ENCODE data around the gene EGR2. TPM values are rescaled to one million over a fixed set of nuclear protein-coding genes. Genes with fewer than 3 reads are reported as not detected.

EGR2 gene
- total and polyA plus RNA-seq, 10 of the 15 experiments (the other 5 are each of a cell fraction or from before 2014, with no cell fraction given), result 8.3 to 56.5 (median 16.2) TPM

GRCh38 chr10:62856021-62856420, 39.9 kb upstream of the EGR2 start:
- intact Hi-C loops (cut with micrococcal nuclease; ENCODE audit: unreplicated experiment) (loop anchor here (10.0 kb wide), 1 partner anchor 299 kb away; no protein-coding TSS in a partner anchor), in situ Hi-C loops (cut with MboI) (no loop called here)
- Histone ChIP-seq H2AFZ (ENCODE audit: control insufficient read depth, low read depth, low read length) (no peak overlapping the region), H4K20me1 (ENCODE audit: control insufficient read depth, insufficient read depth) (no peaks in the 10 kb centered on the region), H3K27ac (ENCODE audit: control insufficient read depth, insufficient read depth) (no peak overlapping the region), H3K4me3 (no peak overlapping the region), H3K27me3 (replicated peaks in 1 of 2; ENCODE audit: control insufficient read depth in 2 of 2, insufficient read depth in 2 of 2, low read length in 1 of 2) (no peaks in the 10 kb centered on the region), H3K9ac (ENCODE audit: control insufficient read depth, insufficient read depth, low read length) (no peak overlapping the region), H3K4me2 (ENCODE audit: control insufficient read depth, insufficient read depth) (no peak overlapping the region), H3K36me3 (ENCODE audit: control insufficient read depth in 2 of 2, insufficient read depth in 2 of 2, low read length in 1 of 2) (no peaks in the 10 kb centered on the region), H3K79me2 (ENCODE audit: control insufficient read depth, insufficient read depth, low read length) (no peaks in the 10 kb centered on the region), H3K9me3 (replicated peaks; ENCODE audit: control insufficient read depth, insufficient read depth, low read length) (no peaks in the 10 kb centered on the region), H3K4me1 (ENCODE audit: control insufficient read depth, insufficient read depth, low read length) (peaks cover 40% of the 10 kb centered on the region)
- ChIA-PET POLR2A (no interaction called here), SMC1A (ENCODE audit: uncharacterized antibody, unreplicated experiment) (interaction anchor here (0.8 to 1.4 kb wide), 4 partner anchors 45 to 371 kb away, joined by 3 read pairs; no protein-coding TSS in a partner anchor), RAD21 (ENCODE audit: unreplicated experiment) (no interaction called here), CTCF (interaction anchor here (1.3 to 1.8 kb wide), 2 partner anchors 28 to 235 kb away, joined by 3 read pairs; no protein-coding TSS in a partner anchor)
- WGBS (ENCODE audit: insufficient coverage, insufficient replicate concordance, low lambda C conversion rate, missing lambda C conversion rate), result 90% methylated on average over 4 of the region's 4 CpGs
- FAIRE-seq (no peak), ATAC-seq (no peak), DNase-seq (ENCODE audit: low read depth, low spot score) (no peak)
- no TSS peak for BruUV-seq (replicated peaks)
- TF ChIP-seq PRDM15 (CRISPR knock-in tag; IDR thresholded peaks at IDR 0.05) (no peak), ZNF622 (IDR thresholded peaks at IDR 0.05) (no peak), STAT3 (IDR thresholded peaks at IDR 0.05; ENCODE audit: low read depth, low read length) (no peak), HCFC1 (IDR thresholded peaks at IDR 0.05; ENCODE audit: low read length) (no peak), ZNF274 (IDR thresholded peaks at IDR 0.05; ENCODE audit: insufficient read depth, insufficient read length) (no peak), USF1 (IDR thresholded peaks at IDR 0.05; ENCODE audit: borderline replicate concordance, extremely low read length, insufficient read depth, low read depth, low read length) (no peak), NFXL1 (IDR thresholded peaks at IDR 0.05; ENCODE audit: borderline replicate concordance) (no peak), ASH2L (IDR thresholded peaks at IDR 0.05; ENCODE audit: borderline replicate concordance, low read depth) (no peak), NR2C1 (IDR thresholded peaks at IDR 0.05) (no peak), DPF2 (IDR thresholded peaks at IDR 0.05) (no peak), MEF2A (IDR thresholded peaks at IDR 0.05; ENCODE audit: insufficient read depth, low read depth, low read length) (no peak), ZBTB33 (IDR thresholded peaks at IDR 0.05) (no peak), RBBP5 (conservative IDR thresholded peaks at IDR 0.05) (no peak), TAF1 (IDR thresholded peaks at IDR 0.05; ENCODE audit: borderline replicate concordance, low read depth, low read length) (no peak), ZBTB4 (CRISPR knock-in tag; IDR thresholded peaks at IDR 0.05) (no peak)

All from GM12878 (cell line).